T-helper 1 cell treated with Interleukin-12 subunit alpha and Interleukin-12 subunit beta and Interleukin-4 antibody, amounts not matched to agents 30 ng/mL and 1 ng/mL, for 36 hours (primary cell): ENCODE results near the gene CSN2. TPM values are rescaled to one million over a fixed set of nuclear protein-coding genes. Genes with fewer than 3 reads are reported as not detected.

Source experiments
- intact Hi-C: fragments of 100-400 bp; cut with micrococcal nuclease; formaldehyde crosslinking; loops from one replicate; pipeline ENCODE4 v1.15.1; 2024
- total RNA-seq: library from RNA; stranded (reverse); gene quantifications from 2 replicates; pipeline ENCODE4 v1.2.3, GENCODE V29; 2022

CSN2 gene
- total RNA-seq, 1 donor from 2014 or later = not detected

GRCh38 chr4:69907151-69907550, 58.4 kb downstream of the CSN2 start:
- intact Hi-C loops = no loop called here

Other genes with a start within 250 kb of the CSN2 start
- 8.1 and 9.8 TPM in 2 replicates for gene SULT1B1, start 205.1 kb downstream of the CSN2 start, total RNA-seq
- gene SULT1E1, start 105.6 kb downstream of the CSN2 start, total RNA-seq = not detected in 2 replicates
- gene CSN1S1, start 34.7 kb downstream of the CSN2 start, total RNA-seq = not detected in 2 replicates
- not detected in 2 replicates for gene STATH, start 30.2 kb upstream of the CSN2 start, total RNA-seq
- not detected in 2 replicates for gene HTN3, start 62.7 kb upstream of the CSN2 start, total RNA-seq
- gene HTN1, start 84.7 kb upstream of the CSN2 start, total RNA-seq = not detected in 2 replicates
- gene PRR27, start 188.5 kb upstream of the CSN2 start, total RNA-seq = not detected in 2 replicates
- gene ODAM, start 230.0 kb upstream of the CSN2 start, total RNA-seq = not detected in 2 replicates